DOHH2 (cell line): Measurements from ENCODE around the gene PRSS56.

Experiments
- H3F3A ChIP-seq: fragments of 200-600 bp; sonication (generic), shearing (Covaris generic); 2 replicates; pipeline ENCODE4 v1.6.0; 2016; ENCODE audit warnings: antibody characterized with exemption, mild to moderate bottlenecking; ENCODE audit not compliant: control insufficient read depth, insufficient read depth
- H3K27ac ChIP-seq: fragments of 200-600 bp; sonication (generic); 2 replicates; pipeline ENCODE4 v1.5.1; 2014; ENCODE audit warnings: low read depth, mild to moderate bottlenecking, low read length, moderate library complexity
- H3K27me3 ChIP-seq: fragments of 200-600 bp; sonication (generic); 2 replicates; pipeline ENCODE4 v1.6.1; 2014; ENCODE audit warnings: mild to moderate bottlenecking, low read length, mixed read lengths; ENCODE audit not compliant: control insufficient read depth
- H3K36me3 ChIP-seq: fragments of 200-600 bp; sonication (generic); 2 replicates; pipeline ENCODE4 v1.6.1; 2014; ENCODE audit warnings: mild to moderate bottlenecking, low read length, moderate library complexity, mixed read lengths; ENCODE audit not compliant: control insufficient read depth
- H3K4me1 ChIP-seq: fragments of 200-600 bp; sonication (generic); 2 replicates; pipeline ENCODE4 v1.6.1; 2014; ENCODE audit warnings: mild to moderate bottlenecking, low read length, mixed read lengths; ENCODE audit not compliant: control insufficient read depth
- H3K4me2 ChIP-seq: fragments of 200-600 bp; sonication (generic); 2 replicates; pipeline ENCODE4 v1.6.0; 2014; ENCODE audit warnings: mild to moderate bottlenecking, low read length, moderate library complexity
- H3K4me3 ChIP-seq: fragments of 200-600 bp; sonication (generic); 2 replicates; pipeline ENCODE4 v1.5.1; 2014; ENCODE audit warnings: mild to moderate bottlenecking, low read length, mixed read lengths
- H3K79me2 ChIP-seq: fragments of 200-600 bp; sonication (generic); 2 replicates; pipeline ENCODE4 v1.6.1; 2014; ENCODE audit warnings: mild to moderate bottlenecking, low read length, mixed read lengths; ENCODE audit not compliant: control insufficient read depth
- H3K9me2 ChIP-seq: fragments of 200-600 bp; sonication (generic); replicated peaks from 2 replicates; pipeline ENCODE4 v1.6.1; 2014; ENCODE audit warnings: mild to moderate bottlenecking, low read length, mixed read lengths; ENCODE audit not compliant: control insufficient read depth
- H3K9me3 ChIP-seq: fragments of 200-600 bp; sonication (generic); 2 replicates; pipeline ENCODE4 v1.6.1; 2014; ENCODE audit warnings: antibody characterized with exemption, low read length, mixed read lengths; ENCODE audit not compliant: control insufficient read depth, insufficient read depth
- H4K20me1 ChIP-seq: fragments of 200-600 bp; sonication (generic); 2 replicates; pipeline ENCODE4 v1.6.0; 2014; ENCODE audit warnings: low read depth, mild to moderate bottlenecking, antibody characterized with exemption, low read length, moderate library complexity; ENCODE audit not compliant: control insufficient read depth, insufficient read depth
- CTCF ChIP-seq: fragments of 200-600 bp; sonication (generic); IDR thresholded peaks from one replicate; pipeline ENCODE4 v1.5.1; 2014; ENCODE audit warnings: antibody characterized with exemption, mild to moderate bottlenecking, low read depth, low read length; ENCODE audit not compliant: poor library complexity, severe bottlenecking
- EZH2phosphoT487 ChIP-seq: fragments of 200-600 bp; sonication (generic); IDR thresholded peaks from 2 replicates; pipeline ENCODE4 v1.6.1; 2017; ENCODE audit warnings: borderline replicate concordance, mild to moderate bottlenecking, antibody characterized with exemption, low read length, moderate library complexity, mixed read lengths

PRSS56 gene

GRCh38 chr2:232488721-232489300 is 31.4 kb upstream of the PRSS56 start:
- Histone ChIP-seq H3K27me3 (no peaks in the 10 kb centered on the region), H3K4me1 (peaks cover 3% of the 10 kb centered on the region), H3K9me2 (no peaks in the 10 kb centered on the region), H3K9me3 (no peaks in the 10 kb centered on the region), H3K36me3 (no peaks in the 10 kb centered on the region), H3F3A (no peaks in the 10 kb centered on the region), H3K27ac (no peak overlapping the region), H3K4me3 (no peak overlapping the region), H3K79me2 (no peaks in the 10 kb centered on the region), H4K20me1 (no peaks in the 10 kb centered on the region), H3K4me2 (no peak overlapping the region)
- TF ChIP-seq CTCF = no peak
- no peak for TF ChIP-seq EZH2phosphoT487

DNA sequence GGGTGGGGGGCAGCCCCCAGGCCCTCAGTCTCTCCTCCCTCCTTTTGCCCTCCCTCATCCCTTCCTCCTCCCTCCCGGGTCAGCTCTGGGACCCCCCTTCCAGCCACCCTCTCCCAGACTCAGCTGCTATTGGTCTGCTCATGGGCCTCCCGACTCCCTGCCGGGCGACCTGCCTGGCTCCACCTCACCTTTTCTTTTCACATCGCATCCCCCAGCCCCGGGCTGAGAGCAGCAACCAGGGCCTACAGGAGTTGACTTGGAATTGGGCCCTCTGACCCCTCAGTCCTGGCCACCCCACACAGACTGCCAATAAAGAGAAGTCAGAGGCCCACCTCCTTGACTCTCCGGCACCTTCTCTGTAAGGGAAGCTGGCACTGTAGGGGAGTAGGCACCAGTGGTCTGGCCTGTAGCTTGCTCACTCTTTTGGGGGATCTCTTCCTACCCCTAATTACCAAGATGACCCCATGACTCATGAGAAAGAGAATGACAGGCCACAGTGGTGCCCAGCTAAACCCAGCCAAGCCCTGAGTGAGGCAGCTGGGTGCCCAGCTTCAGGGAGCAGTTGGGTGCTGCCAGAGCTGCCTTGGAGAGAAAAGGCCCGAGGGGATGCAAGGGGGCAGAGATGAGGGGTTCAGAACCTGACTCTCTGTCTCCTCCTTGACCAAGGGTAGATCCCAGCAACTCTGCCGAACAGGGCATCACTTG is 30.5 kb upstream of the PRSS56 start:
- no peaks in the 10 kb centered on the region for H3K36me3 ChIP-seq
- no peaks in the 10 kb centered on the region for H4K20me1 ChIP-seq
- H3K79me2 ChIP-seq = no peaks in the 10 kb centered on the region
- H3K27ac ChIP-seq = no peak overlapping the region
- no peak overlapping the region for H3K4me2 ChIP-seq
- no peaks in the 10 kb centered on the region for H3F3A ChIP-seq
- no peaks in the 10 kb centered on the region for H3K27me3 ChIP-seq
- H3K4me1 ChIP-seq = peaks cover 6% of the 10 kb centered on the region
- H3K4me3 ChIP-seq = no peak overlapping the region
- H3K9me3 ChIP-seq = no peaks in the 10 kb centered on the region
- no peak for TF ChIP-seq EZH2phosphoT487
- no peak for TF ChIP-seq CTCF
- H3K9me2 ChIP-seq = no peaks in the 10 kb centered on the region

DNA sequence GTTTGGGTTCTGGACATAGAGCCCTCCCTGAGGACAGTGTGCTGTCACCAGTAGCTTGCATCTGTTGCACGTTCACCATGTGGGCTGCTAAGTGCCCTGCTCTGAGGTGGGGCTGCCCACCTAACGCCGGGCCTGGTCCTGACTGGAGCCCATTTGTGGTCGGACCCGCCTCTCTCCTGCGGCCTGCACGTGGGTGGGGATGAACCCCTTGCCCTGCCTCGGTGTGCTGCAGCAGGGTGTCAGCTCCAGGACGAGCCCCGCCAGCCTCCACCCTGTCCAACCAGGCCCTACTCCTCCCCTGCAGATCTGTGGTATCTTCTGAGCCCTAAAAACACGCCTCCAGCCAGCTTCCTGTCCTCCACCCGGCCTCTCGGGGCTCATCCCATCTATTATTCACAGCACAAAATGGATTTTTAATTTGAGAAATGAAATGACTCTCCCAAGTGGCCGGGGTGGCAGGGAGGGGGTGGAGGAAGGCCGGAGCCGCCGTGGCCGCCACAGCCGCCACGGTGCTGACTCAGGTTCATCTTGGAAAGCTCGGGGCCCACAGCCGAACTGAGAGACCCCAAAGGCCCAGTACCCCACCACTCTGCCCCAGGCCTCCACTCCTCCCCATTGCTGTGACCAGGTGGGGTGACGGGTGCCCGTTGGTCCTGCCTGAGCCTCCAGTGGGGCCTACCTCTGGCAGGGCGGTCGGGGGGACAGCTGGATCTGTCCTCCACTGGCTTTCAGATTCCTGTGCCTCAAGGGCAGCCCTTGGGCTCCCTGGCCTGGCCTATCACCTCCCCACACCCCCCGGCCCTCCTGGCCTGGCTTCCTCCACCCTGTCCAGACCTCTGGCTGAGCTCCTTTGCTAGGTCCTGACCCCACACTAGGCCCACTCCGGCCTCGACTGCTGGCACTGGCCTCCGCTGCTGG is 29.7 kb upstream of the PRSS56 start:
- Histone ChIP-seq H3K27me3 (no peaks in the 10 kb centered on the region), H3K4me2 (no peak overlapping the region)

More for the DNA sequence above, 29.7 kb upstream of the PRSS56 start:
- Histone ChIP-seq H3K79me2 (no peaks in the 10 kb centered on the region), H3K9me3 (no peaks in the 10 kb centered on the region), H3K4me3 (no peak overlapping the region), H3K36me3 (no peaks in the 10 kb centered on the region), H4K20me1 (no peaks in the 10 kb centered on the region), H3F3A (no peaks in the 10 kb centered on the region), H3K27ac (no peak overlapping the region), H3K4me1 (peaks cover 6% of the 10 kb centered on the region), H3K9me2 (no peaks in the 10 kb centered on the region)
- TF ChIP-seq EZH2phosphoT487 (no peak), CTCF (no peak)
